Thoracic aorta (tissue), 2 donors: ENCODE results near the gene LY86. TPM values are rescaled to one million over a fixed set of nuclear protein-coding genes. Genes with fewer than 3 reads are reported as not detected.
"Not testable (repeated sequence)": the region's sequence is repeated elsewhere in the genome, so short reads cannot be mapped to it uniquely, and the experiment has no call there.

Experiments
- ATAC-seq: fragments of 150-250 bp; one replicate; pipeline ENCODE4 v1.8.0; 2017; ENCODE audit warnings: low read depth; ENCODE audit not compliant: insufficient number of reproducible peaks, low FRiP score
- DNase-seq: peaks from one replicate; pipeline ENCODE4 v3.0.0-alpha.2; 2020; ENCODE audit warnings: low spot score
- H3K27ac ChIP-seq, 2 donors: fragments of 200-600 bp; sonication (generic); 1 replicate in 1 of 2; 2 replicates in 1 of 2; pipeline ENCODE4 v1.5.1; 2016; ENCODE audit warnings: mild to moderate bottlenecking in 2 of 2, moderate library complexity in 2 of 2
- H3K27me3 ChIP-seq: fragments of 200-600 bp; sonication (generic); replicated peaks from 2 replicates; pipeline ENCODE4 v1.6.0; 2016; ENCODE audit warnings: mild to moderate bottlenecking; ENCODE audit not compliant: insufficient read depth
- H3K36me3 ChIP-seq: fragments of 200-600 bp; sonication (generic); one replicate; pipeline ENCODE4 v1.5.1; 2016
- H3K4me1 ChIP-seq, 2 donors: fragments of 200-600 bp; sonication (generic); 1 replicate in 1 of 2; 2 replicates in 1 of 2; pipeline versions ENCODE4 v1.5.1 to v1.6.0; 2016; ENCODE audit warnings: low read depth in 2 of 2, mild to moderate bottlenecking in 1 of 2; ENCODE audit not compliant: control insufficient read depth in 1 of 2
- H3K4me3 ChIP-seq: fragments of 200-600 bp; sonication (generic); 2 replicates; pipeline ENCODE4 v1.5.1; 2016; ENCODE audit warnings: mild to moderate bottlenecking
- H3K9me3 ChIP-seq: fragments of 200-600 bp; sonication (generic); 2 replicates; pipeline ENCODE4 v1.5.1; 2016
- total RNA-seq, 2 donors: library from RNA; depleted of rRNA; stranded (reverse); fragments of >200 nt; gene quantifications; one replicate each; pipeline versions ENCODE4 v1.1.0 to v1.2.3, GENCODE V29; 2016
- TF ChIP-seq, protein P1 (sequence below): fragments of 200-600 bp; sonication (generic); IDR thresholded peaks from one replicate; pipeline ENCODE4 v1.5.1; 2019; ENCODE audit warnings: antibody characterized with exemption

LY86 gene
- total RNA-seq, 2 donors from 2014 or later: 4.5 to 6.5 TPM

DNA sequence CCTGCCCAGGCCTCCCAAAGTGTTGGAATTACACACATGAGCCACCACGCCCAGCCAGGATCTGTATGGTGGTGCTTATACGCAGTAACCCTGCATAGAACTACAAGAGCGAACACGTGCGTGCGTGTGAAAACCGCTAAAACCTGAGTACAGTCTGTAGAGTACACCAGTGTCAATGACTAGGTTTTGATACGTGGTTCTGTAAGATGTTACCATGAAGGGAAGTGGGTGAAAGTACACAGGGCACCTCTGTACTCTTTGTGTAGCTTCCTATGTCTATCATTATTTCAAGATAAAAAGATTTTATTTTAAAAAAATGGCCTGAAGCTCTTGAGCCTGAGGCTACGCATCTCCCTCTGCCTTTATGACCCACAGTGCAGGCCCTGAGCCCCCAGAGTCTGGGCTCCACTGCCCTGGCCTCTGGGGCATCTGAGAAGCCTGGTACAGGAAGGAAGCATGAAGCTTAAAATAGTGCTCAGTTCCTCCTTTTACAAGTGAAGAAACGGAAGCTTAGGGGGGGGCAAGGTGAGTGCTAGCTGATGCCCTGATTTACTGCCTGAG lies 21.6 kb downstream of the LY86 start:
- Histone ChIP-seq H3K9me3 (no peaks in the 10 kb centered on the region), H3K36me3 (no peaks in the 10 kb centered on the region), H3K4me3 (no peak overlapping the region), H3K4me1 (no peaks in the 10 kb centered on the region), H3K27ac (no peak overlapping the region), H3K27me3 (no peaks in the 10 kb centered on the region)
- ATAC-seq (no peak), DNase-seq (no peak)
- TF ChIP-seq, protein P1, sequence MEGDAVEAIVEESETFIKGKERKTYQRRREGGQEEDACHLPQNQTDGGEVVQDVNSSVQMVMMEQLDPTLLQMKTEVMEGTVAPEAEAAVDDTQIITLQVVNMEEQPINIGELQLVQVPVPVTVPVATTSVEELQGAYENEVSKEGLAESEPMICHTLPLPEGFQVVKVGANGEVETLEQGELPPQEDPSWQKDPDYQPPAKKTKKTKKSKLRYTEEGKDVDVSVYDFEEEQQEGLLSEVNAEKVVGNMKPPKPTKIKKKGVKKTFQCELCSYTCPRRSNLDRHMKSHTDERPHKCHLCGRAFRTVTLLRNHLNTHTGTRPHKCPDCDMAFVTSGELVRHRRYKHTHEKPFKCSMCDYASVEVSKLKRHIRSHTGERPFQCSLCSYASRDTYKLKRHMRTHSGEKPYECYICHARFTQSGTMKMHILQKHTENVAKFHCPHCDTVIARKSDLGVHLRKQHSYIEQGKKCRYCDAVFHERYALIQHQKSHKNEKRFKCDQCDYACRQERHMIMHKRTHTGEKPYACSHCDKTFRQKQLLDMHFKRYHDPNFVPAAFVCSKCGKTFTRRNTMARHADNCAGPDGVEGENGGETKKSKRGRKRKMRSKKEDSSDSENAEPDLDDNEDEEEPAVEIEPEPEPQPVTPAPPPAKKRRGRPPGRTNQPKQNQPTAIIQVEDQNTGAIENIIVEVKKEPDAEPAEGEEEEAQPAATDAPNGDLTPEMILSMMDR: no peak

DNA sequence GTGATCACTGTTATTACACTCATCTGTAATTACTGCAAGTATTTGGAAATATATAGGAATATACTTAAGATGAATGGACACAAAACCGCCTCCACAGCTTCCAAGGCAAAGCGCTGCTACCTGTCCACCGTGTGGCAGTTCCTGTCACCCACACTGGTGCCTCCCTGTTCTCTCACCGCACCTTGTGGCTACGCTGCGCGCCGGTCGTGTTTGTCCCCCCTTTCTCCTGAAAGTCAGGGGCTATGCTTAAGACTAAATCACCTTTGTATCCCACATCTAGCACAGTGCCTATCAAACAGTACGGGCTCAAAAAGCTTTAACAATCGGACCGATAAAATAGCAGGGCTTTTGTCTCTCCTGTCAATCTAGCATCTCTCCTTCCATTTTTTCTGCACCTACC lies 23.0 kb downstream of the LY86 start:
- no peak overlapping the region for H3K4me3 ChIP-seq
- TF ChIP-seq, protein P1: no peak

DNA sequence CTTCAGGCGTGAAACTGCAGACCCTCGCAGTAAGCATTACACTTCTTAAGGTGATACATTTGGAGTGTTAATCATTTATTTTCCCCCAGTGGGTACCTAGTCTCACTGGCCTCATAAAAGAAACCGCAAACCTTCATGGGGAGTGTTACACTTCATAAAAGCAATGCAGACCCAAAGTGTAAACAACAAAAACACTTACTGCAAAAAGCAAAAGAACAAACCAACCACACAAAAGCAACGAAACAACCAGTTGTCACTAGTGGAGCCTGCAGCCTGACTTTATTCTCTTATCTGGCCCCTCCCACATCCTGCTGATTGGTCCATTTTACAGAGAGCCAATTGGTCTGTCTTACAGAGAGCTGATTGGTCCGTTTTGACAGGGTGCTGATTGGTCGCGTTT lies 23.8 kb downstream of the LY86 start:
- DNase-seq (no peak), ATAC-seq (no peak)
- Histone ChIP-seq H3K27me3 (no peaks in the 10 kb centered on the region), H3K9me3 (no peaks in the 10 kb centered on the region), H3K4me3 (no peak overlapping the region), H3K27ac (no peak overlapping the region), H3K36me3 (no peaks in the 10 kb centered on the region), H3K4me1 (no peaks in the 10 kb centered on the region)
- TF ChIP-seq, protein P1: no peak

More for the DNA sequence above, 23.0 kb downstream of the LY86 start:
- no peaks in the 10 kb centered on the region for H3K4me1 ChIP-seq
- no peaks in the 10 kb centered on the region for H3K27me3 ChIP-seq
- no peaks in the 10 kb centered on the region for H3K9me3 ChIP-seq
- H3K36me3 ChIP-seq: no peaks in the 10 kb centered on the region
- DNase-seq (no peak), ATAC-seq (no peak)
- no peak overlapping the region for H3K27ac ChIP-seq

DNA sequence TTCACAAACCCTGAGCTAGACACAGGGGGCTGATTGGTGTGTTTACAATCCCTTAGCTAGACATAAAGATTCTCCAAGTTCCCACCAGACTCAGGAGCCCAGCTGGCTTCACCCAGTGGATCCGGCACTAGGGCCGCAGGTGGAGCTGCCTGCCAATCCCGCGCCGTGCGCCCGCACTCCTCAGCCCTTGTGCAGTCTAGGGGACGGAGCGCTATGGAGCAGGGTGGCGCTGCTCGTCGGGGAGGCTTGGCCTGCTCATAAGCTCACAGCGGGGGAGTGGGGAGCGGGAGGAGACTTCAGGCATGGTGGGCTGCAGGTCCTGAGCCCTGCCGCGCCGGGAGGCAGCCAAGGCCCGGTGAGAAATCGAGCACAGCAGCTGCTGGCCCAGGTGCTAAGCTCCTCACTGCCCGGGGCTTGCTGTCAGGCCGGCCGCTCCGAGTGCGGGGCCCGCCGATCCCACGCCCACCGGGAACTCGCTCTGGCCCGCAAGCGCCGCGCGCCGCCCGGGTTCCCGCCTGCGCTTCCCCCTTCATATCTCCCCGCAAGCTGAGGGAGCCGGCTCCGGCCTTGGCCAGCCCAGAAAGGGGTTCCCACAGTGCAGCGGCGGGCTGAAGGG lies 24.7 kb downstream of the LY86 start:
- not testable (repeated sequence) for H3K4me1 ChIP-seq, ATAC-seq, H3K36me3 ChIP-seq, H3K27ac ChIP-seq, H3K27me3 ChIP-seq, DNase-seq, H3K9me3 ChIP-seq, H3K4me3 ChIP-seq

DNA sequence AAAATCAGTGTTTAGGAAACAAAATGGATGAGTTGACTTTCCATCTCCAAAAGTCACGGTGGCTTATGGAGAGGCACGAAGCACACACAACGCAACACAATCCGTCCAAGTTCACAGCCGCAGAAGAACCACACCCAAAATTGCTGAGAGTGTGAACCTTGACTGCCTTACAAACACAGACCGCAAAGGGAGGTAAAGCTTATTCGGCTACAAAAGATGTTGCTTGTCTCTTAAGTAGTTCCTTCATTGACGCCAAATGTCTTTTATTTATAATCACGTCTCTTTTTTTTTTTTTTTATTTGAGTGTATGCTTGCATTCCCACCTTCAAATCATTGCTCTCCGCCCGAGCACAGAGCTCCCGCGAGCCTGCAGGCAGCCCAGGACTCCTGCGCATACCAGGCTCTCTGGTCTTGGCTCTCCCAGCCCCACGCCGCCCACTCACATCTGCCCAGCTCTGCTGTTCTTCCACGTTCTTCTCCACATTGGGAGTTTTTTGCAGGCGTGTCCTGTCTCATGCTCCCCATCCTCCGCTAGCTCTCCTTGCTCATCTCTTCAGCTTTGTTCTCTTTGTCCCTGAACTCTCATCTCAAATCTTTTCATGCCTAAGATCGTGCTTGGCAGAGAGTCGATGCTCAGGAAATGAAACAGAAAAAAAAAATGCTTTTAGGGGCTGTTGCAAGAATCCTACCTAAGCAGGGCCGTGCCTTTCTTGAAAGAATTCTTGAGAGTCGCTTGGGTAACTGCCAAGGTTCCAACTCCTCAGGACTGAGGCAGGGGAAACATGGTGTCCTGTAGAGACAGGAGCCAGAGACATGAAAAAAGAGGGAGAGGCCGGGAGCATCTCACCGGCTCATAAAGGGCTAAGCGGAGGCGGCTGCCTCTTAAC lies 25.8 kb downstream of the LY86 start:
- no peak overlapping the region for H3K27ac ChIP-seq
- no peaks in the 10 kb centered on the region for H3K9me3 ChIP-seq
- H3K36me3 ChIP-seq: no peaks in the 10 kb centered on the region
- no peak for DNase-seq
- ATAC-seq: no peak
- H3K4me3 ChIP-seq: no peak overlapping the region
- no peaks in the 10 kb centered on the region for H3K4me1 ChIP-seq
- H3K27me3 ChIP-seq: no peaks in the 10 kb centered on the region
- TF ChIP-seq, protein P1: no peak
